HG03045 (cell line): ENCODE measurements around the gene CSF3.
A peak's percentile ranks its signal among the peaks of the same experiment; 100 is the strongest.

ENCODE experiments used
- ATAC-seq: cut with Tn5 transposase; IDR thresholded peaks from one replicate; pipeline ENCODE4 v1.9.1; 2021; ENCODE audit warnings: mild to moderate bottlenecking, moderate library complexity; ENCODE audit not compliant: unreplicated experiment

CSF3 gene

DNA sequence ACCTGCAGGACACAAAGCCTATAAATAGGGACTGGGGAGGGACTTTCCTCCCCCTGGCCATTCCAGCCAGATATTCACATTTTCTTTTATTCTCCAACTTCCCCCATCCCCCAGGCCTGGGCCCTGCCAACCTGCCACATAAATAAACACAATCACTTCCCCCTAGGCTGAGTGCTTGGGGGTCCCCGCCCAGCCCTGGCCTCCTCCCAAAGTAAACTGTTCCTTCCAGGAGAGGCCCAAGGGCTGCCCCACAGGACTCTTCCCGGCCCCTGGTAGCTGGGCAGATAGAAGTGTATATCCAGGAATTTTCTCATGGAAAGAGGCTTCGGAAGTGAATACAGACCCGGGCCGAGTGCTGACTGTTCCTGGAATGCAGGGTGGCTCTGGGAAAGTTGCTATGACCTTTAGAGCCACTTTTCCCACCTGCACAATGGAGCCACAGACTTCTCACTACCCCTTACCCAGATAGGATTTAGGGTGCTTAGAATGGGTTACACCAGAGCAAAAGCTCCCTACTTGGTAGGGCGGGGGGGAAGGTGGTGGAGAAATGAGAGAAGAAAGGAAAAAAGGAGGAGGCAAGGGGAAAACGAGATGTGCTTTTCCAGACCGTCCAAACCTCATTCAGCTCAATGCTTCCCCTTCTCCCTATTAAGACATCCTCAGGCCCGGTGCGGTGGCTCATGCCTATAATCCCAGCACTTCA is 8.5 kb downstream of the CSF3 start:
- no peak for ATAC-seq

DNA sequence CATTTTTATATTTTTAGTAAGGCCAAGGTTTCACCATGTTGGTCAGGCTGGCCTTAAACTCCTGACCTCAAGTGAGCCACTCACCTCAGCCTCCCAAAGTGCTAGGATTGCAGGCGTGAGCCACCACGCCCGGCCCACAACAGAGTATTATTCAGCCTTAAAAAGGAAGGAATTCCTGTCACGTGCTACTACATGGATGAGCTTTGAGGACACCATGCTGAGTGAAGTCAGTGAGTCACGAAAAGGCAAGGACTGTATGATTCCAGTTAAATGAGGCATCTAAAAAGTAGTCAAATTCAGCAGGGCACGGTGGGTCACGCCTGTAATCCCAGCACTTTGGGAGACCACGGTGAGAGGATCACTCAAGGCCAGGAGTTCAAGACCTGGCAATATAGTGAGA is 9.7 kb downstream of the CSF3 start:
- no peak for ATAC-seq

DNA sequence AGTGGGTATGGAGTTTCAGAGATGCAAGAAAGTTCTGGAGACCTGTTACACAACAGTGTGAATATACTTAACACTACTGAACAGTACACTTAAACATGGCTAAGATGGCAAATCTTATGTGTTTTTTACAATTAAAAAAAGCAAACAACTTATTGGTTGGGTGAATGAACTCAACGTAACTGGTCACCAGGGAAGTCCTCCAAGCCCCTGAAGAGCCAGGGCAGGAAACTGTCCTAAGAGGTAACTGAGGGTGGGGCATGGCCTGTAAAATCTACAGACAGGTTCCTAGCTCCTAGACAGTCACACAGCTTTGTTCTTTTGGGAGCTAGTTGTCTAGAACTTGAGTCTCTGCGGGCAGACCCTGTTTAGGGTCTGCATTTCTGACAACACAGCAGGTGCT is 10.3 kb downstream of the CSF3 start:
- ATAC-seq = no peak

DNA sequence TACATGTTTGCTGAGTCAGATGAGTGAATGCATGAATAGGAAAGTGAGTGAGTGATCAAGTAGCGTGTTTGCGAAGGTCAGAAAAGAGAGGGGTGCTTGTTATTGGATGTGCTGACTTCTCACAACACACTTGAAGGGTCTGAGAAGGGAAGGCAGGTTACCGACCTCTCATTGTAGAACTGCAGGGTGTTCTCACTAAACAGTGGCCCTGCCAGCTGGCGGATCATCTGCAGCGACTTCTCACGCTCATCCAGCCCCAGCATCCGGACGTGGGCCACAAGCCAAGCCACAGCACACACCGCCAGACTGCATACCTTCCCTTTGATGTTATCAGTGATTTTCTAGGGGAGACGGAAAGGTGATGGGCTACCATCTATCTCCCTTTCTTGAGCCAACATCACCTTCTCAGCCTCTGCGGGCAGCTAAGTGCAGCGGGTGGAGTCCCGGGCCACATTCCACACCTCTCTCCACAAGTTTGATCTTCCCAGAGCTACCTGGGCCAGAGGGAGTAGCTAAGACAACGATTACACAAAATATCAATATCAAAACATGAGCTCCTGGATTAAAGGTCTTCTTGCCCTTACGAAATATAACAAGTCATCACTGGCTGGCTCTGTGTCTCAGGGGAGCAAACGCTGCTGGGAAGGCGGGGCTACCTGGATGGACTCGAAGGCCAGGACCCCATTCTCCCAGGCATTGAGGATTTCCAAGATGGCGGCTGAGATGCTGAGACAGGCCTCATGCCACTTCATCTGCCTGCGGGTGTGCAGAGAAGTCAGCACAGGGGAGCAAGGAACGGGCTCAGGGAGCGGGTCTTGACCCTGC is 11.0 kb downstream of the CSF3 start:
- ATAC-seq = no peak

DNA sequence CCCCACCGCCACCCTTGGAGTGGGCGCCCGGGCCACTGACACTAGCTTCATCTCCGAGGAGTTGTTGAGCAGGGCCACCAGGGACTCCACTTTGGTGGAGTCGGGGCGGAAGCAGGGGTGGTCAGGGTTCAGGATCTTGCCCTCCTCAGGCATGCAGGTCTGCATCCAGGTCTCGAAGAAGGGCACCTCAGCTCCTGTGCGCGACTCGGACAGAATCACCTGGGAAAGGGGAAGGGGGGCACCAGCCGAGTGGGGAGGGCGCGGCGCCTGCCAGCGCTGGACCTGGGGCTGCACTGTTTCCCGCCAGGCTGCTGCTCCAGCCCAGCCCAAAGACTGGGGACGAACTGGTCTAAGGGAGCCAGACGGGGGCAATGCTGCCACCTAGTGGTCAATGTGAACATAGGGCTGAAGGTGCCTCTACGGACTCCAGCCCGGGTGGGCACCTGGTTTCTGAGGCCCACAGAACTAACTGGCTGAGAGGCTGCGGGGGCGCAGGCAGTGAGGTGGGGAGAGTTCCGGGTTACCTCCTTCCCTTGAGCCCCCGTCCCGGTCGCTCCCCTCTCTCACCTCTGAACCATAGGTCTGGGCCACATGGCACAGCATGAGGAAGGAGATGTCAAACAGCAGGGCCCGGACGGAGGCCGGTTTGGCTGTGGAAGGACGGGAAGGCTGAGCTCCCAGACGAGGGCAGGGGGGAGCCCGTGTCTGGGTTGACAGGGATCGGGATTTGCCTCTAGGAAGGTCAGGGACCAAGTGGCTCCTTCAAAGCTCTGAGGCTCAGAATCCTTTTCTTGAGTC is 11.8 kb downstream of the CSF3 start:
- ATAC-seq = peak; percentile 47

DNA sequence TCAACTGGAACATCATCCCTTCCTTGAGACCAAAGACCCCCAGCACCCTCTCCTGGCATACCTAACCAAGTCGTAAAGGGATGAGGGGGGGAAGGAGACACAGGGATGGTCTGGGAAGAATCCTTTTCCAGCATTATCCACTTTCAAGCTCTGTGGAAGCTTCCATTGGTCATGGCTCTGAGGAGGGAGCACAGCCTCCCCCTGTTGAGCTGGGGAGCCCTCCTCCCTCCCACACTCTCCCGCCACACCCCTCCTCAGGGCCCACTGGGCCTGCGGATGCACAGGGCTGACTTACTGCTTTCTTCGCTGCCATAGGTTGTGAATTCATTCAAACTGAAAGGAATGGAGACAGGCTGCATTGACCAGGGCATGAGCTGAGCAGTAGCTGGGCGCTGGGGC is 12.4 kb downstream of the CSF3 start:
- ATAC-seq = no peak

DNA sequence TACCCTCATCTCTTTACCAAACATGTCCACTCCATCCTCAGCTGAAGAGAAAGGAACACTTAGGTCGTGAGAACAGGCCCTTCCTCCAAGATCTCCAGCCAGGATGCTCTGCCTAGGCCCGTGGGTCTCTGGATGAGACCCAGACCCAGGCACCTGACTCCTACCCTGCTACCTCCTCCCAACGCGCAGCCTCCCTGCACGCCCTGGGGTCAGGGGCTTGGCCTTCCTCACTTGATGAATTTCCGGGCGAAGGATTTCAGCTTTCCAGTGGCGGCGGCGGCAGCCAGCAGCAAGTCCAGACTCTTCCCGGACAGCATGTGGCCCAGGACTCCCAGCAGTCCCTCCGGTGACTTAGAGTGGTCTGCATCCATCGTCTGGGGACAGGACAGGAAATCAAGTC is 13.4 kb downstream of the CSF3 start:
- ATAC-seq = no peak

DNA sequence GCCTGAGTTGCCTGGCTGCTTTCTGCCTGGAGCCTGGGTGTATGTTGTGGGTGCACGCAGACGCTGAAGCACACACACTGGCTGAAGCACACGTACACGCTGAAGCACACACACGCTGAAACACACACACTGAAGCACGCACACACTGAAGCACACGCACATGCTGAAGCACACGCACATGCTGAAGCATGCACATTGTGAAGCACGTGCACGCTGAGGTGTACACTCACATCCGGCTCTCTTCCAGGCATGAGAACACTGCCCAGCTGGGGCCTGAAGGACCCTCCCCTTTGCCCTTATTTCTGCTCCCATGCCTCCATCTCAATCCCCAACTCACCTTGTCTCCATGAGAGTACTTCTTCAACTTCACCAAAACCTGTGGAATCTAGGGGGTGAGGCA is 16.5 kb downstream of the CSF3 start:
- ATAC-seq = no peak

DNA sequence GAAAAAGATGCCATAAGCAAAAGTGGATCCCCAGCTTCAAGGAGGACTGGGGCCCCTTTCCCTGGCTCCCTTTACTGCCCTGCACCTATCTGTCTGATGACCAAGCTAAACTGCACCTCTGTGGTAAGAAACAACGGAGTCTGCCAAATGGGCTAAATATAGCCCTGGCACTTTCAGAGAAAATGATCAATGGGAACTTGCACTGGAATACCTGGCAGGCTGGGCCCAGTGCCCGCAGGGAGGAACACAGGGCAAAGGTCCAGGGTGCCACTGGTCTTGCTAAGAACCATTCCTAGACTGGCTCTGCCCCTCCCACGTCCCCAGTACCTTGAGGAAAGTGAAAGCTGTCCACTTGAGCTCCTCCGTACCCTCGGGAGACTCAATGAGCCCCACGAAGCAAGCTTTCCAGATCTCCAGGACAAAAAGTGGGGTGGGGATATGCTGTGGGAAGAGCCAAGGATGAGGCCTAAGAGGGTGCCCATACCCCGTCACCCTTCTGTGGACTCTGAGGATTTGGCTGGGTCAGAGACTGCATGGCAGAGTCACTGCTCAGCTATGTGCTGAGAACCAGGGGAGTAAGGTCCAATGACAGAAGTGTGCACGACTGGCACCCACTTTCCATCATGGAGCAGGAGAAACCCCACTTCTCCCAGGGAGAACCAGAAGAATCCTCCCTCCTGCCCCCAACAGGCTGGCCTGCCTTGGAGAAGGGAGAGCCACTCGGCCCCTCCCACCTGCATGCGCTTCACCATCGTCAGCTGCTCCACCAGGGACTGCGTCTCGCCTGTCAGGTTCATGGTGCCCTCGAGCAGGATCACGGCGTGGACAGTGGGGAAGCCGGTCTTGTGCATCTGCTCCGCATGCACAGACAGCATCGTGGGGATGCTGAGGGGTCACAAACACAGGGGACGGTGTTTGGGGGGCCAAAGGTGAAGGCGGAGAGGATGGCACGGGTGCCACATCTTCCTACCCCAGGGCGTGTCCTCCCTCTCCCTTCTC is 17.4 kb downstream of the CSF3 start:
- ATAC-seq = no peak

DNA sequence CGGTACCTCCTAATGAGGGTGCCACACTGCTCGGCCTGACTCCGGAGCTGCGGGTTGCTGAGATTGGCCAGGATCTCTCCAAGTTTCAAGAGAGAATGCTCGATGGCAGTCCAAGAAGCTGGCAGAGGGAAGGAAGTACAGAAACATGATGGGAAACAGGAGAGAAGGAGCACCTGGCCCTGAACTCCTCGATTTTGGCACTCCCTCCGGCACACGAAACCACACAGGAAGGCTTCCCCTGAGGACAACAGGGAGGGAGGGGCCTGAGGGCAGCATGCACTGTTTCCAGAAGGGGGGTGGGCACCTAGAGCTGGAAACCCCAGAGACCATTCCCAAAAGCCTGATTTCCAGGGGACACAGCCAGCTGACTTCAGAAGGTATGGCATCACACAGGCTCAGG is 18.1 kb downstream of the CSF3 start:
- ATAC-seq = no peak

DNA sequence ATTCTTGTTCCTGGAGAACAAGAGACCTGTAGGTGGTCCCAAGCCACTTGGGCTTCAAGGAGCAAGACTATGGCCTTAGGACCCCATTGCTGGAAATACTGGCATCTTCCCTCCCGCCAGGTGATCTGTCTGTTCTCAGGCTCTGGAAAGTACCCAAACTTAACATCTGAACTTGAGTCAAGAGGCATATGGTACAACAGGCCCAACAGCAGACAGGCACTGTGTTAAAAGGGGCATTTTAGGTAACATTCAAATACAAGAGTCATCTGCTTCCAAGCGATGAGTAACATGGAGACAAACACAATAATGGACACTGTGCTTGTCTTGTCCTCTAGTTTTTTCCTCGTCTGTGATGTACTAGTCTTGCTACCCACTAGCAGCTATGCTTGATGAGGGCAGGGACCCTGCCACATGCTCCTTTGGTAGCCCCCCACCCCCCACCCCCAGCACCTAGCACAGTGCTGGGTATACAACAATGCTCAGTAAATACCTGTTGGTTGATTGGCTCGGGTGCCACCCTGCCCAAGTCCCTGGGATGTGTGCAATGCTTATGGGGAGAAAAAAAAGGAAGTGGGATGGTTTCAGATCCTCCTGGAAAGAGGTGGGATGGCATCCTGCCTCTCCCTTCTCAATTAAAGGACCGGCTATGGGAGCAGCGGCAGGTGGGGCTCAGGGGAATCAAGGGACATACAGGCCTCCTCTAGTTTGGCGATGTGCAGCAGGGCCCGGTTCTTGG is 19.4 kb downstream of the CSF3 start:
- no peak for ATAC-seq

DNA sequence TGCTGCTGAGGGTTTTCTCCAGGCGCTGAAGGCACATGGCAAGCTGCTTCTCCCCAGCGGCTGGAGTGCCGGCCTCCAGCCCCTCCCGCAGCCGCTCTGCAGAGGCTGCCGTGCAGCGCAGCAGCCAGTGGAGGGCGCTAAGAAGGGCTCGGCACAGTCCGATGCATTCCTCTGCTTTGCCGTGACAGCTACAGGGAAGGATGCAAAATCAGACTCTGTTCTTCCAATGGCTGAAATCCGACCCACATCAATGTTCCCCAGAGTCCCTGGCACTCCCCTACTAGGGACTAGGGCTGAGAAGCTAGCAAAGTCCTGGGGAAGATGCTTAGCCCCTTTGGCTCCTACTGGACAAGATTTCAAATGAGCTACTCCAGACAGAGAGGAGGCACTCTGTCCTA is 19.9 kb downstream of the CSF3 start:
- no peak for ATAC-seq

DNA sequence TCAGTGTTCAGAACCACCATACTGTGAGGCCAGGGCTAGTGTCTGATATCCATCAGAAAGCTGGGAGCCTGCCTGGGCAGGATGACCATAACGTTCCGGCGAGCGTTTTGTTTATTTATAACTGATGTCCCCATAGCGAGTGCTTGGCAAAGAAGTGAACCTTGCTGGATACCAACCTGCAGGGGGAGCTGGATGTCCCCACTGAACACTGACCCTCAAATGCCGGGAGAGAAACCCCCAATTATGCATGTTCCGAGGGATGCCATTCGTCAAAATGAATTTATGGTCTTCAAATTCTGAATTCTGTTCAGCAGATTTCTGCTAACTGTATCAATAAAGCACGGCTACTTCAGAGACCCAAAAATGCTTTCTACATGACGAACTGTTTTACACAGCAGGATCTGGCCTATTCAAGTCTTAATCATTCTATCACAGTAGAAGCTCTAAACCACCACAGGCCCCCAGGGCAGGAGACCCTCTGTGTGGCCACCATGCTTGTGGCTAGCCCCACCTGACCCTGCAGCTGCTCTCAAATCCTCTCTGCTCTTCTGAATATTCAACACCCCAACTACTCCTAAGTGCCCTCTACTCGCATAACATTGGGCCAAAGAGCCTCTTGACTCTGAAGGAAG is 23.8 kb downstream of the CSF3 start:
- ATAC-seq = no peak

DNA sequence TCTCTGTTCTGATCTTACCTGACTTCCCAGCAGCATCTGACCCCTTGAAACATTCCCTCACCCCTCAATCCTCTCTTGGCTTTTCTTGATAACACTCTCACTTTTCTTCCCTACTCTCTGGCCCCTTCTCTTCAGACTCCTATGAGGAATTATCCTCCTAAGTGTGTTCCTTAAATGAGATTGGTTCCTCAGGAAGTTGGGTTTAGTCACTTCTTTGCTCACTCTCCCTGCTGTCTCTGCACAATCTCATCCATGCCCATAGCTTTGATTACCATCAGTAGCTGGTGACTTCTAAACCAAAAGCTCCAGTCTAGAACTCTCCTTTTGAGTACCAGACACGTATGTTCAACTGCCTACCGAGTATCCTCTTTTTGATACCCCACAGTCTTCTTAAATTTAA is 26.0 kb downstream of the CSF3 start:
- no peak for ATAC-seq

DNA sequence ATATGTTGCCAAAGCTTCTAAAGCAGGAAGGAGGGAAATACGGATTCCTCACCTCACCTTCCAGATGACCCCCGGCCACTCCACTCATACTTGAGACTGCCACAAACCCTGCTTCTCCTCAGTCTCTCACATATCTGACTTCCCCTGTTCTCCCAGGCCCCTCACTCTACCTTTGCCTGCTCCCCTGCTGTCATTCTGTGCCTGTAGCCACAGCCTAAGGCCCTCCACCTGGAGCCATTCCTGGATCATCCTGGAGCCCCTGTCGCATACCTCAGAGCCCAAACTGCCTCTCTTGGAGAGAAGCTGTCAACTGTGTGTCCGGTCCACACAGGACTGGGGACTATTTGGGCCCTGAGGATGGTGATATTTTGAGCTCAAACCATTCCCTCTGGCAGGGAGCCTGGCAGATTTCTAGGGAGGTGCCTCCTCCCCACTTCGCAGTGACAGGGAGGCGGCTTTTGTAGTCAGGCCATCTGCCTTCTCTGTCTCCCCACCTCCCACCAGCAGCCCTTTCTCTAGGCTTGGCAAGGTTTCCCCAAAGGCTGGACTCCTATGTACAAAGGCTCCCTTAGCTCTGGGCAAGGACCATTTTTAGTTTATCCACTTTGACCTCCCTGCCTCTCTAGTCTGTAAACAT is 41.3 kb downstream of the CSF3 start:
- no peak for ATAC-seq

DNA sequence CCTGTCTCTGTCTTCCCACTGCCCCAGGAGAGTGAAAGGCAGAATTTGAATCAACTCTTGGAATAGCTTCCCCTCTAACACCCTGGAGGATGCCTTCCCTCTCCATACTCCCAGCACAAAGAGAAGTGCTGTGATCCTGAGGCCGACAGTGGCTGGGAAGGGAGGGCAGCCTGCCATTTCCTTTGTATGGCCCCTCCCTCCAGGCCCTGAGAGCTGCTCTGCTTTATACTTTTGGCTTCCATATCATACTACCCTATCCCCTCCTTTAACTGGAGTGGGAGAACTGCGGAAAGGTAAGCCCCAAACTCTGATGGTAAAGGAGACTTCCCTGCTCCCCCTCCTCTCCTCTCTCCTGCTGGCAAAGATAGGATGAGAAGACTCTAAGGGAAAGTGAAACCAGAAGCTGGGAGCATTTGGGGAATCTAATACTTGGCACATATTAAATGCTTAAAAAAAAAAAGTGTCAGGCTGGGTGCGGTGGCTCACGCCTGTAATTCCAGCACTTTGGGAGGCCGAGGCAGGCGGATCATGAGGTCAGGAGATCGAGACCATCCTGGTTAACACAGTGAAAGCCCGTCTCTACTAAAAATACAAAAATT is 43.0 kb downstream of the CSF3 start:
- no peak for ATAC-seq

DNA sequence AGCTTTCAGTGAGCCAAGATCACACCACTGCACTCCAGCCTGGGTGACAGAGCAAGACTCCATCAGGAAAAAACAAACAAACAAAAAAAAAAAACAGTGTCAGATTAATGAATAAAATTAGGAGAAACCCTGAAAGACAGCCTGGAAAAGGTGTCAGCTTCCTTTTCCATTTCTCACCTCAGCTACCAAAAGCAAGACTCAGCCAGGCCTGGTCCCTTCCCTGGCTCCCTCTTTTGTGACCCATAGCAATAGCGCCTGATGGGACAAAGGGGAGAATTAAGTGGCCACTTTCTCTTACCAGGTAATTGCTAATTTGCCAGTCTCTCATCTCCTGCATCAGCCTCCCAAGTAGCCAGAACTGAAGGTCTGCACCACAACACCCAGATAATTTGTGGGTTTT is 43.6 kb downstream of the CSF3 start:
- ATAC-seq = no peak

DNA sequence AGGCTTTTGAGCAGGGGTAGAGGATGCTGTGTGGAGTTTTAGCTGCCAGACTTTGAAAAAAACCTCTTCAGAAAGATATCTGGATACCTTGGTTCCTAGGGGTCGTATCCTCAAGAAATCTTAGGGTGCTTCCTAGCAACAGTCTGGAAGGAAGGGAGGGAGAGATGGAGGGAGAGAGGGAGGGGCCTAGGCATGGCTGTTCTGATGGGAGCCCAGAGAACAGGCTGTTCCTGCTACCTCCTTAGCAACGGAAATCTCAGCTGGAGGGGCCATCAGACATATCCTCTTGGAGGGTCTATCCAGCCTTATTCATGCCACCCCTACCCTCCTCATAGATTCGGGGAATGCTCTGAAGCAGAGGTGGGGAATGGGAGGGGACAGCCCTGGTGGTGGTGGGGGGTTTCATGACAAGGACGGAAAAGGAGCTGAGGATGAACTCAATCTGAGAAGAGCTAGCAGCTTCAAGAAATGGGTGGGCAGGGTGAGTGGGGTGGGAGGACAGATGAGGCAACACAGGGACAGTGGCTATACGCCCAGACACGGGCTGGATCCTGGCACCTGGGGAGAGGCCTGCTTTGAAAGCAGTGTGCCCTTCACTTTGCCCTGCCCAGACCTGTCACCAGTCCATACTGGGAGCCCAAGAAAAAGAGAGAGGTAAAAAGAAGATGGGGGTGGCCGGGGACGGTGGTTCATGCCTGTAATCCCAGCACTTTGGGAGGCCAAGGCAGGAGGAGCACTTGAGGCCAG is 44.7 kb downstream of the CSF3 start:
- ATAC-seq = no peak
